H1 (cell line): ENCODE measurements around the gene BTBD16. TPM values are rescaled to one million over a fixed set of nuclear protein-coding genes. Genes with fewer than 3 reads are reported as not detected.

Source experiments
- CTCF ChIA-PET: fragments of 300-600 bp; sonication (Branson Sonifier 250); formaldehyde crosslinking; loops from one replicate; lab custom pipeline; 2021; ENCODE audit not compliant: partially characterized antibody; lab: Charles Lee
- POLR2A ChIA-PET: fragments of 300-600 bp; sonication (Branson Sonifier 250); formaldehyde crosslinking; loops from one replicate; lab custom pipeline; 2021; ENCODE audit warnings: inconsistent platforms; ENCODE audit not compliant: partially characterized antibody; lab: Charles Lee
- DNase-seq, 2 experiments: peaks; one replicate each; pipeline versions ENCODE4 v3.0.0 to v3.0.0-alpha.2; 2010 to 2022; ENCODE audit warnings: low spot score in 2 of 2, low read depth in 1 of 2, mixed read lengths in 1 of 2
- FAIRE-seq: peaks from 2 replicates; lab custom pipeline; 2011; peaks lifted over from hg19 to GRCh38; lab: Jason Lieb, UNC
- H2AFZ ChIP-seq: 2 replicates; pipeline ENCODE4 v1.8.1; 2012; ENCODE audit warnings: low read length, inconsistent platforms
- H2AK5ac ChIP-seq: 2 replicates; pipeline ENCODE4 v1.6.1; 2013; ENCODE audit warnings: low read depth, low read length
- H2BK120ac ChIP-seq: replicated peaks from 2 replicates; pipeline ENCODE3; 2013; ENCODE audit warnings: low read depth, low read length, inconsistent platforms
- H2BK12ac ChIP-seq: 2 replicates; pipeline ENCODE4 v1.6.1; 2013; ENCODE audit warnings: low read depth, low read length
- H2BK15ac ChIP-seq: 2 replicates; pipeline ENCODE4 v1.6.1; 2013; ENCODE audit warnings: low read length
- H2BK20ac ChIP-seq: 2 replicates; pipeline ENCODE4 v1.6.1; 2013; ENCODE audit warnings: low read length
- H2BK5ac ChIP-seq: 2 replicates; pipeline ENCODE4 v1.6.1; 2013; ENCODE audit warnings: low read depth, low read length
- H3K14ac ChIP-seq: 2 replicates; pipeline ENCODE4 v1.6.1; 2013; ENCODE audit warnings: inconsistent platforms; ENCODE audit not compliant: insufficient read length
- H3K18ac ChIP-seq: 2 replicates; pipeline ENCODE4 v1.6.1; 2013; ENCODE audit warnings: low read length; ENCODE audit errors: extremely low read depth
- H3K23ac ChIP-seq: 2 replicates; pipeline ENCODE4 v1.6.1; 2013; ENCODE audit warnings: inconsistent platforms; ENCODE audit not compliant: insufficient read length
- H3K23me2 ChIP-seq: 2 replicates; pipeline ENCODE4 v1.6.1; 2013; ENCODE audit warnings: low read depth, low read length
- H3K27ac ChIP-seq: 2 replicates; pipeline ENCODE4 v1.6.1; 2011; ENCODE audit warnings: low read depth, low read length, inconsistent platforms
- H3K27me3 ChIP-seq, 4 experiments: replicated peaks in 1 of 4; 1 replicate in 1 of 4; 2 replicates in 3 of 4; pipeline versions ENCODE4 v1.6.1 to v1.8.1; 2011 to 2013; ENCODE audit warnings: low read length in 3 of 4, mild to moderate bottlenecking in 3 of 4, inconsistent platforms in 2 of 4, mixed read lengths in 2 of 4, moderate library complexity in 1 of 4; ENCODE audit not compliant: control insufficient read depth in 3 of 4, insufficient read depth in 3 of 4; ENCODE audit errors: extremely low read depth in 1 of 4
- H3K36me3 ChIP-seq, 4 experiments: 2 replicates each; pipeline versions ENCODE4 v1.6.1 to v1.8.1; 2011 to 2013; ENCODE audit warnings: mild to moderate bottlenecking in 4 of 4, low read length in 3 of 4, moderate library complexity in 2 of 4, control low read depth in 1 of 4, inconsistent platforms in 1 of 4; ENCODE audit not compliant: insufficient read depth in 4 of 4, control insufficient read depth in 2 of 4
- H3K4ac ChIP-seq: replicated peaks from 2 replicates; pipeline ENCODE3; 2013; ENCODE audit warnings: low read length, low read depth, mixed read lengths, inconsistent platforms; ENCODE audit not compliant: insufficient read length
- H3K4me1 ChIP-seq, 4 experiments: replicated peaks in 1 of 4; 1 replicate in 1 of 4; 2 replicates in 3 of 4; pipeline versions ENCODE4 v1.6.1 to v1.8.1; 2011 to 2013; ENCODE audit warnings: low read length in 3 of 4, inconsistent platforms in 2 of 4, mixed read lengths in 1 of 4; ENCODE audit not compliant: insufficient read depth in 4 of 4, control insufficient read depth in 3 of 4
- H3K4me2 ChIP-seq, 2 experiments: 2 replicates each; pipeline versions ENCODE4 v1.6.1 to v1.8.1; 2011 to 2013; ENCODE audit warnings: low read depth in 2 of 2, low read length in 2 of 2, control low read depth in 1 of 2, inconsistent platforms in 1 of 2, mild to moderate bottlenecking in 1 of 2; ENCODE audit not compliant: insufficient read depth in 1 of 2
- H3K4me3 ChIP-seq, 4 experiments: fragments of 200-600, 300-600 bp in 1 of 4; sonication (generic), shearing (Covaris generic), sonication (Bioruptor Twin) in 1 of 4; 2 replicates each; pipeline versions ENCODE4 v1.5.1 to v1.8.1; 2011 to 2016; ENCODE audit warnings: low read length in 4 of 4, low read depth in 3 of 4, control low read depth in 2 of 4, inconsistent platforms in 2 of 4, mild to moderate bottlenecking in 2 of 4, mixed read lengths in 1 of 4, moderate library complexity in 1 of 4; ENCODE audit not compliant: insufficient read depth in 2 of 4; ENCODE audit errors: extremely low read depth in 1 of 4
- H3K56ac ChIP-seq: replicated peaks from 2 replicates; pipeline ENCODE3; 2013; ENCODE audit warnings: low read depth, mild to moderate bottlenecking, mixed read lengths, low read length, inconsistent platforms; ENCODE audit not compliant: insufficient read length
- H3K79me1 ChIP-seq: 2 replicates; pipeline ENCODE4 v1.6.1; 2013; ENCODE audit warnings: low read depth, low read length, control low read depth
- H3K79me2 ChIP-seq, 2 experiments: 2 replicates each; pipeline versions ENCODE4 v1.6.1 to v1.8.1; 2012 to 2013; ENCODE audit warnings: low read length in 2 of 2, mild to moderate bottlenecking in 2 of 2, inconsistent platforms in 1 of 2; ENCODE audit not compliant: insufficient read depth in 2 of 2, control insufficient read depth in 1 of 2
- H3K9ac ChIP-seq, 4 experiments: replicated peaks in 1 of 4; 1 replicate in 1 of 4; 2 replicates in 3 of 4; pipeline versions ENCODE4 v1.6.1 to v1.8.1; 2011 to 2013; ENCODE audit warnings: low read depth in 3 of 4, low read length in 3 of 4, control low read depth in 2 of 4, mild to moderate bottlenecking in 2 of 4, moderate library complexity in 2 of 4, inconsistent platforms in 1 of 4; ENCODE audit errors: extremely low read depth in 1 of 4
- H3K9me3 ChIP-seq, 2 experiments: 2 replicates each; pipeline versions ENCODE4 v1.6.1 to v1.8.1; 2012 to 2013; ENCODE audit warnings: mild to moderate bottlenecking in 2 of 2, moderate library complexity in 2 of 2, control low read depth in 1 of 2, inconsistent platforms in 1 of 2, low read depth in 1 of 2, low read length in 1 of 2, mixed read lengths in 1 of 2; ENCODE audit not compliant: insufficient read depth in 2 of 2
- H4K20me1 ChIP-seq, 2 experiments: replicated peaks in 1 of 2; 2 replicates each; pipeline versions ENCODE3 to v1.8.1; 2011 to 2013; ENCODE audit warnings: inconsistent platforms in 2 of 2, low read length in 2 of 2, mild to moderate bottlenecking in 1 of 2; ENCODE audit not compliant: insufficient read depth in 2 of 2, control insufficient read depth in 1 of 2
- H4K5ac ChIP-seq: 2 replicates; pipeline ENCODE4 v1.6.1; 2013; ENCODE audit warnings: low read length, low read depth, mixed read lengths, inconsistent platforms; ENCODE audit not compliant: insufficient read length
- H4K8ac ChIP-seq: 2 replicates; pipeline ENCODE4 v1.8.0; 2013; ENCODE audit warnings: mild to moderate bottlenecking, moderate library complexity, low read length, inconsistent platforms; ENCODE audit not compliant: insufficient read depth; ENCODE audit errors: extremely low read depth
- H4K91ac ChIP-seq: replicated peaks from 2 replicates; pipeline ENCODE3; 2013; ENCODE audit warnings: low read length, mixed read lengths, inconsistent platforms; ENCODE audit not compliant: insufficient read length
- ASH2L ChIP-seq: fragments of 200-600, 300-600 bp; sonication (generic); IDR thresholded peaks from one replicate; pipeline ENCODE4 v1.7.1; 2017; ENCODE audit warnings: low read length
- CHD1 ChIP-seq: IDR thresholded peaks from 2 replicates; pipeline ENCODE4 v1.6.1; 2012; ENCODE audit warnings: low read depth, low read length, improper control_type of control experiment
- CTCF ChIP-seq, 3 experiments: IDR thresholded peaks; 1 replicate in 2 of 3; 2 replicates in 1 of 3; pipeline versions ENCODE4 v1.5.1 to v1.6.1; 2011; ENCODE audit warnings: low read length in 3 of 3, mild to moderate bottlenecking in 3 of 3, inconsistent platforms in 2 of 3, low read depth in 1 of 3, moderate library complexity in 1 of 3; ENCODE audit not compliant: insufficient read depth in 1 of 3; ENCODE audit errors: control extremely low read depth in 1 of 3
- EGR1 ChIP-seq: IDR thresholded peaks from 2 replicates; pipeline ENCODE4 v1.6.1; 2011; ENCODE audit warnings: low read depth, low read length, borderline replicate concordance
- KDM5A ChIP-seq: fragments of 200-600 bp; IDR thresholded peaks from 2 replicates; pipeline ENCODE4 v1.7.1; 2012; ENCODE audit warnings: mild to moderate bottlenecking, low read length, inconsistent platforms, mixed read lengths
- MAX ChIP-seq: IDR thresholded peaks from 2 replicates; pipeline ENCODE4 v1.6.1; 2012; ENCODE audit warnings: inconsistent platforms
- RBBP5 ChIP-seq: IDR thresholded peaks from 2 replicates; pipeline ENCODE4 v1.7.1; 2012; ENCODE audit warnings: low read depth, mild to moderate bottlenecking, inconsistent platforms, low read length, moderate library complexity, borderline replicate concordance
- SIRT6 ChIP-seq: IDR thresholded peaks from one replicate; pipeline ENCODE4 v1.7.1; 2012; ENCODE audit warnings: low read length, inconsistent platforms
- SIX5 ChIP-seq: IDR thresholded peaks from 2 replicates; pipeline ENCODE4 v1.6.1; 2011; ENCODE audit warnings: mild to moderate bottlenecking, low read depth, low read length
- SP4 ChIP-seq: IDR thresholded peaks from 2 replicates; pipeline ENCODE4 v1.6.1; 2012; ENCODE audit warnings: low read length, inconsistent platforms
- SUZ12 ChIP-seq: fragments of 200-600 bp; sonication (generic); IDR thresholded peaks from 2 replicates; pipeline ENCODE4 v1.6.1; 2012; ENCODE audit warnings: mild to moderate bottlenecking, inconsistent platforms, low read length, moderate library complexity, mixed read lengths
- WGBS, 2 experiments: shearing (Covaris generic) in 1 of 2; methylation state at CpG; one replicate each; pipeline versions ENCODE4 v1.1.6 to v1.1.7; 2013 to 2015; ENCODE audit warnings: low lambda C conversion rate in 2 of 2, mixed read lengths in 2 of 2, inconsistent platforms in 1 of 2, low coverage in 1 of 2, missing lambda C conversion rate in 1 of 2; ENCODE audit not compliant: insufficient replicate concordance in 2 of 2, insufficient coverage in 1 of 2, insufficient read length in 1 of 2; ENCODE audit errors: extremely low coverage in 1 of 2, missing lambda C conversion rate in 1 of 2; 5-methylcytosine and 5-hydroxymethylcytosine counted together
- polyA plus RNA-seq, 7 experiments: library from polyadenylated mRNA; depleted of rRNA in 3 of 7; stranded (reverse) in 5 of 7; unstranded in 2 of 7; fragments of >200 nt in 5 of 7; fragments of 200-250 nt in 2 of 7; gene quantifications; 1 replicate in 5 of 7; 2 replicates in 1 of 7; 4 replicates in 1 of 7; pipeline versions ENCODE4 v1.2.1 to v1.2.3, GENCODE V29; 2011 to 2013; ENCODE audit warnings: missing spikeins in 2 of 7, mixed read lengths in 2 of 7
- total RNA-seq: library from RNA; stranded (reverse); fragmentation: NEBNext Ultra II Directional; extraction: Animal tissue kit (Norgen Biotek cat#: 25700); gene quantifications from 2 replicates; pipeline ENCODE4 v1.2.1, GENCODE V29; 2021

Gene BTBD16
- total and polyA plus RNA-seq, 2 of the 8 experiments (the other 6 are each of a cell fraction or from before 2014, with no cell fraction given), result 0.05 TPM; not detected in 1

GRCh38 chr10:122363722-122364463 lies 92.8 kb downstream of the BTBD16 start:
- Histone ChIP-seq H3K23ac (no peak overlapping the region), H3K56ac (no peak overlapping the region), H2BK5ac (no peak overlapping the region), H2BK15ac (no peak overlapping the region), H3K4me3 (no peak overlapping the region), H3K79me2 (no peaks in the 10 kb centered on the region), H4K8ac (no peak overlapping the region), H2AK5ac (no peak overlapping the region), H3K18ac (no peak overlapping the region), H4K5ac (no peak overlapping the region), H2BK12ac (no peak overlapping the region), H4K20me1 (no peaks in the 10 kb centered on the region), H3K9ac (no peak overlapping the region), H2BK20ac (no peak overlapping the region), H3K79me1 (no peaks in the 10 kb centered on the region), H3K23me2 (no peaks in the 10 kb centered on the region; the same call in 1 of the 2 replicates), H3K27ac (no peak overlapping the region), H3K36me3 (no peaks in the 10 kb centered on the region), H2BK120ac (no peak overlapping the region), H3K4me1 (peaks cover 0 to 3% (median 1%) of the 10 kb centered on the region in 4 experiments; a peak in 4 of 7 replicates), H3K27me3 (no peaks in the 10 kb centered on the region), H3K4ac (no peak overlapping the region), H4K91ac (no peak overlapping the region), H3K14ac (no peak overlapping the region), H2AFZ (no peak overlapping the region), H3K9me3 (0 out of 4 replicates have a peak, but pooled peaks cover 0 to 4% of the 10 kb centered on the region in 2 experiments), H3K4me2 (no peak overlapping the region)
- ChIA-PET CTCF (interaction anchor here (0.5 to 0.9 kb wide), 2 partner anchors 84 to 193 kb away, joined by 3 to 4 read pairs; no protein-coding TSS in a partner anchor), POLR2A (no interaction called here)
- no peak for FAIRE-seq
- WGBS, 2 experiments, result 89% methylated on average over 6 of the region's 6 CpGs; no CpG with 5 or more reads in 1 of the 2 experiments
- peak in 1 of 2 experiments; percentile 20 for DNase-seq
- TF ChIP-seq CHD1 (no peak), EGR1 (no peak), CTCF (IDR thresholded peaks at IDR 0.05; ENCODE audit: control extremely low read depth in 1 of 3, insufficient read depth in 1 of 3, low read depth in 1 of 3, low read length in 3 of 3) (no peak), SP4 (no peak), SIX5 (no peak), RBBP5 (no peak), MAX (no peak), SUZ12 (no peak), SIRT6 (no peak), ASH2L (no peak), KDM5A (no peak)
